HFF-Myc (cell line): ENCODE results near the gene PCBD1.
A peak's percentile ranks its signal among the peaks of the same experiment; 100 is the strongest.

Experiments used
- DNase-seq: peaks from one replicate; pipeline ENCODE4 v3.0.0-alpha.2; 2011; ENCODE audit warnings: low read depth; ENCODE audit errors: extremely low read depth
- H3K4me3 ChIP-seq: replicated peaks from 2 replicates; pipeline ENCODE4 v1.5.1; 2011; ENCODE audit warnings: low read depth, mild to moderate bottlenecking, control low read depth, low read length
- TF ChIP-seq, protein P1 (sequence below): IDR thresholded peaks from 2 replicates; pipeline ENCODE4 v1.5.1; 2012; ENCODE audit warnings: mild to moderate bottlenecking, low read depth, low read length, control low read depth; ENCODE audit errors: missing control alignments

The PCBD1 gene

DNA sequence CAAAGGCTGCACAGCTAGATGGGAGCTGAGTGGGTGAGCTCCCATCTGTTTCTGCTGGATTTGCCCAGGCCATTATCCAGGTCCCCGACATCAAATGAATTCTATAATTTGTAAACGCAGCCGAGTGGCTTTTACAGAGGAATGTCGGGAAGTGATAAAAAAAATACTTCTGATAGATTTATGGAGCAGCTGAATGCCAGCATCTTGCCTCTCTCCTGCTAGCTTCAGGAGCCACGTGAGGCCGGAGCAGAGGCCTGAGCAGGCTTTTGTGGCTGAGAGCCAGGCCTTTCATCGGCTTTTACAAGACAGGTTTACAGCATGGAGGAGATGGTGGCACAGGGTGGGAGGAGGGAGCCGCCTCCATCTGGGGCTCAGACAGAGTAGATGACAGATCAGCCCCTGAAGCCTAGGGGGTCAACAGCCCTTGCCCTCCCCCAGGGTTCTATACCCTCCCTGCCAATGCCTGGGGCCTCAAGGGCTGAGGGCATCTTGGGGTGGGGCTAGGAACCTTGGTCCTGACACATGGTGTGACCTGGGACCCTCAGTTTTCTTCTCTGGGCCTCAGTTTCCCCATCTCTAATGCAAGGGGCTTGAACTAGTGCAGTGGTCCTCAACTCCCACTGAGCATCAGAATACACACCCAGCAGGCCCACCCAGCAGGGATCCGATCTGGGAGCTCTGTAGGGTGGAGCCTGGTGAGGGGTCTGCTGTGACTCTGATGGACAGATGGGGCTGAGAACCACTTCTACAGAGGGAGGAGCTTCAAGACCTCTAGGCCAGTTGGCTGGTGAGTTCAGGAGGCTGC is 44.2 kb upstream of the PCBD1 start:
- TF ChIP-seq, protein P1, sequence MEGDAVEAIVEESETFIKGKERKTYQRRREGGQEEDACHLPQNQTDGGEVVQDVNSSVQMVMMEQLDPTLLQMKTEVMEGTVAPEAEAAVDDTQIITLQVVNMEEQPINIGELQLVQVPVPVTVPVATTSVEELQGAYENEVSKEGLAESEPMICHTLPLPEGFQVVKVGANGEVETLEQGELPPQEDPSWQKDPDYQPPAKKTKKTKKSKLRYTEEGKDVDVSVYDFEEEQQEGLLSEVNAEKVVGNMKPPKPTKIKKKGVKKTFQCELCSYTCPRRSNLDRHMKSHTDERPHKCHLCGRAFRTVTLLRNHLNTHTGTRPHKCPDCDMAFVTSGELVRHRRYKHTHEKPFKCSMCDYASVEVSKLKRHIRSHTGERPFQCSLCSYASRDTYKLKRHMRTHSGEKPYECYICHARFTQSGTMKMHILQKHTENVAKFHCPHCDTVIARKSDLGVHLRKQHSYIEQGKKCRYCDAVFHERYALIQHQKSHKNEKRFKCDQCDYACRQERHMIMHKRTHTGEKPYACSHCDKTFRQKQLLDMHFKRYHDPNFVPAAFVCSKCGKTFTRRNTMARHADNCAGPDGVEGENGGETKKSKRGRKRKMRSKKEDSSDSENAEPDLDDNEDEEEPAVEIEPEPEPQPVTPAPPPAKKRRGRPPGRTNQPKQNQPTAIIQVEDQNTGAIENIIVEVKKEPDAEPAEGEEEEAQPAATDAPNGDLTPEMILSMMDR: no peak
- peak; percentile 30 for DNase-seq
- H3K4me3 ChIP-seq: no peak overlapping the region

DNA sequence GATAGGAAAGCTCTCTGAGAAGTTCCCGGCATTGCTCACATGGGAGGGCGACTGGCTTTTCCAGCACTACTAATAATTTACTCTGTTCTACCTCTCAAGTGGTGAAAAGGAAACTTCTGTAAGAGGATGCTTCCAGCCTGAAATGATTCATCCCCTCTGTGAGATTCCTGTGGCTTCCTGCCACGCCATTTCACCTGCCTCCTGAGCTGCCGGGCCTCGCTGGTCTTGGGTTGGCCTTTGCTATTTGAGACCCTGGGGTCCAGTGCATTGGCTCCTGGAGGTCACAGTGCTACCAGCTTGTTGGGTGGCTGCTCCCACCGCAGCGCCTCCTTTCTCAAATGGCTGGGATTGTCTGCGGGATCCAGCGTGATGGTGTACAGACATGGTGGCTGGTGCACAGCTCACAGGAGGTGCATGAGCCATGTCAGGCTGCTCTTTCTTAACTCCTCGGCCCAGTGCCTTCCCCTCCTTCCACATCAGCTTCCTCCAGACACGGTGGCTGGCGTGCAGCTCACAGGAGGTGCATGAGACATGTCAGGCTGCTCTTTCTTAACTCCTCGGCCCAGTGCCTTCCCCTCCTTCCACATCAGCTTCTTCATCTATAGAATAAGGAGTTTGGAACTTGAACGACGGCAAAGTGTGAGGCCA is 42.9 kb upstream of the PCBD1 start:
- H3K4me3 ChIP-seq: no peak overlapping the region
- TF ChIP-seq, protein P1: no peak
- DNase-seq: no peak

DNA sequence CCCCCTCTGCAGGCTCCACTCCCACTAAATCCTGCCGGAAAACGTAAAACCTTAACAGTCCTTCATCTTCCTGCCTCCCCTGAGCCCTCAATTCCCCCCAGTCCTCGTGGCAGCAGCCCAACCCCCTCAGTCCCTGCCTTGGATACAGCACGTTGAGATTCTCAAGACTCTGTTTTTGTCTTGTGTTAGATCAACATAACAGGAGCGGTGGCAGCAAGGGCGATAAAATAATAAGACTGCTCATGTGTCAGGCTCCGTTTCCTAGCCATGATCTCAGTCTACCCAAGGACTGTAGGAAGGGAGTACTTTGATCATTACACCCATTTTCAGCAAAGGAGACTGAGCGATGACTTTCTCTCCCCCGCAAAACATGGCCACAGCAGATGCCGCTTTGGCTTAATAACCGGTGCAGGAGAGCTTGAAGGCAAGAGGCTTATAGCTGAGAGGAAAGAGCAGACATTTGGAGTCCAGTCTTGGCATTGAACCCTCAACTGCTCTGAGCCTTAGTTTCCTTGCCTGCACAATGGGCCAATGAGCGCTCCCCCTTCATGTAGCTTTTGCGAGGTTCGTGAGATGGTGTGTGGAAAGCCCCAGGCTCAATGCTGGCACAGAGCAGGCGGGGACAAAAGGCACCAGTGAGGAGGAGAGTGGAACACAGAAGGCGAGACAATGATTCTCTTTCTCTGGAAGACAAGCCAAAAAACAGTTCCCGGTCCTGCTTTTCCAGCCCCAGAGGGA is 42.1 kb upstream of the PCBD1 start:
- TF ChIP-seq, protein P1: no peak
- no peak for DNase-seq
- H3K4me3 ChIP-seq: no peak overlapping the region

DNA sequence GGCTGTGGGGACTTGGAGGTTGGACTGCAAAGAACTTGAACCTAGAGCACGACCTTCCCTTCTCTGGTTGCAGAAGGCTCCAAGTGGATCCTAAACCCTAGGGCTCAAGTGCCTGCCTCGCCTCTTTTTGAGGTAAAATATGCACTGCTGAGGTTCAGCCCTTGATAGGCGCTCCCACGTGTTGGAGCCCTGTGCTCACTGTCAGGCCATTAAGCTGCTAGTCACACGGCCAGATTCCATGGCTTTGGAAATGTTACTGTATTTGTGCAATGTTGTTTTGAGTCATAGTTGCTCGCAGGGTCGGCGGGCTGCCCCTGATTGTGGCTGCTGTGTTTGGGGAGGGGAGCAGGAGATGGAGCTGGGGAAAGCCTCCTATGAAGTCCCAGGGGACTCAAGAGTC is 39.8 kb upstream of the PCBD1 start:
- no peak overlapping the region for H3K4me3 ChIP-seq
- DNase-seq: no peak
- TF ChIP-seq, protein P1: no peak

DNA sequence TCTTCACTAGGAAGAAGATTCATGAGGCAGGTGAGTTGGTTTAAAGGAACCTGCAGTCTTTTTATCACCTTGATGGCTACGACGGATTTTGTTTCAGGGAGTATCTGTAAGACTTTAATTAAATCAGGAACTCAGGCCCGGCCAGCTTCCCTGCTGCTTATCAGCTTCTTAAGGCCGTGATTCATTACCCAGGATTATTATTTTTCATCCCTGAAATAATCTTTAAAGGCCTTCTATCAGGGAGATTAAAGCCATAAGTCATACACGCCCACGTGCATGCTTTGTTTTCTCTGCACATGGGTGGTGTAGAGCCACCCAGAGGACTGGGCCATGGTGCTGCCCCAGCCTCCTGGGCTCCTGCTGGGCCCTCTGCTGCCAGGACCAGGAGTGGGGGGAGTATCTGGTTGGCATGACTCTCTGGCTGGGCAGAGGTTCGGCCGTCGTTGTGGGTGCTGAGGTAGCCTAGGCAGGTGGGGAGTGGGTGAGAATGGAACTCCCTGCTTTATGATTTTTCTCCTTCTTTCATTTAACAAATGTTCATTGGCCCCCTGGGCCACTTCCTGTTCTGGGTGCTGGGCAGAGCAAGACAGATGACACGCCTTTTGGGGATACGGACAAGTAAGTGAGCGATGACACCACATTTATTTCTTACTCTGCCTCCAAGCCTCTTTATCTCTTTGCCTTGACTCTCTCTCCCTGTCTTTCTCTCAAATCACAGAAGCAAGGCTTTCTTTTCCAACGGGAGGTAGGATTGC is 39.0 kb upstream of the PCBD1 start:
- no peak for DNase-seq
- H3K4me3 ChIP-seq: no peak overlapping the region
- TF ChIP-seq, protein P1: no peak

DNA sequence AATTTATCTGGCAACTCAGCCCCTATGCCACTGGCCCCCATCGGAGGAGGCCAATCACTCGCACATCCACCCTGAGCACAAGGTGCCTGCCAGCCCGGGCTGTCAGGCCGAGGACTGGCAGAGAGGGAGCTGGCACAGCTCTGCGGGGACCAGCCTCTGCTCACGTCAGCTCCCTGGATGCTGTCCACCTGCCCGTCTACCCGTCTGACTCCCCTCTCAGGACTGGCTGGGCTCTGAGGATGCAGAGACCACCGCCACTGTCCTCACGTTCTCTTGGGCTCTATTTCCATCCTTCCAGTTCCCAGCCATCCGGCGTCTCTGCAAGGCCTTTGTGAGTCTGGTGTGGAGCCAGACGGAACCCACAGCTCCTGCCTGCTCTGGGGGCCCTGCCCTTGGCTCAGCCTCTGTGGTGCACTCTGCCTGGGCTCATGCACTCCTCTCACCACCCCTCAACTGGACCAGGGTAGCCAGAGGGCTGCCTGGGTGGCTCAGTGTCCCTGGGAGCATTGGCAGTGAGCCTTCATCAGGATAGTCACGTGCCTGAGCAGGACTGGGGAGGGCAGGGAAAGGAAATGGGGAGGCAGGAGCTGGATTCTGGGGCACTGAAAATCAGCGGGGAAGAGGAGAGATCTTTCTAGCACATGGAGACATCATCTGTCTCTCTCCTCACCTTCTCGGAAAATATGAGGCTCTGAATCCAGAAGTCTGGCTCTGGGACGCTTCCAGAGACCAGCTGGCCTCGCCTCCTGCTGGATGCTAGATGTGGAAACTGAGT is 38.0 kb upstream of the PCBD1 start:
- no peak overlapping the region for H3K4me3 ChIP-seq
- TF ChIP-seq, protein P1: no peak
- no peak for DNase-seq
